GM12878 (cell line): Measurements from ENCODE around the gene POC5. TPM values are rescaled to one million over a fixed set of nuclear protein-coding genes. Genes with fewer than 3 reads are reported as not detected.

Experiments
- ATAC-seq: fragments of 200-7000 bp; cut with Tn5 transposase; 3 replicates; pipeline ENCODE4 v1.9.1; 2020; ENCODE audit warnings: mild to moderate bottlenecking, moderate library complexity
- BruUV-seq: library from RNA; stranded (reverse); fragments of 400-500 nt; replicated peaks from 2 replicates; lab custom pipeline; 2021; lab: Mats Ljungman, UMichigan
- CTCF ChIA-PET: fragments of 300-600 bp; sonication (Branson Sonifier 250); formaldehyde crosslinking; extraction: SDS; loops from one replicate; lab custom pipeline; 2021; ENCODE audit warnings: inconsistent platforms; lab: Yijun Ruan, JAX
- POLR2A ChIA-PET: fragments of 350-600 bp; formaldehyde crosslinking; extraction: SDS; loops from one replicate; lab custom pipeline; 2021; ENCODE audit warnings: inconsistent platforms; lab: Charles Lee
- RAD21 ChIA-PET: fragments of 300-600 bp; sonication (Branson Sonifier 250); formaldehyde crosslinking; loops from one replicate; lab custom pipeline; 2023; ENCODE audit warnings: antibody characterized with exemption; ENCODE audit not compliant: unreplicated experiment; lab: Charles Lee
- SMC1A ChIA-PET: fragments of 300-600 bp; sonication (Branson Sonifier 250); formaldehyde crosslinking; loops from one replicate; lab custom pipeline; 2023; ENCODE audit not compliant: unreplicated experiment, uncharacterized antibody; lab: Charles Lee
- DNase-seq: peaks from one replicate; pipeline ENCODE4 v3.0.0-alpha.2; 2011; ENCODE audit warnings: low read depth, low spot score
- FAIRE-seq: peaks from 3 replicates; lab custom pipeline; 2011; peaks lifted over from hg19 to GRCh38; lab: Jason Lieb, UNC
- H2AFZ ChIP-seq: 2 replicates; pipeline ENCODE4 v1.6.0; 2011; ENCODE audit warnings: low read depth, low read length, control low read depth; ENCODE audit not compliant: control insufficient read depth
- H3K27ac ChIP-seq: 2 replicates; pipeline ENCODE4 v1.5.1; 2011; ENCODE audit warnings: control low read depth; ENCODE audit not compliant: control insufficient read depth, insufficient read depth
- H3K27me3 ChIP-seq, 2 experiments: replicated peaks in 1 of 2; 2 replicates each; pipeline versions ENCODE4 v1.6.0 to v1.6.1; 2011; ENCODE audit warnings: low read length in 1 of 2; ENCODE audit not compliant: control insufficient read depth in 2 of 2, insufficient read depth in 2 of 2
- H3K36me3 ChIP-seq, 2 experiments: 2 replicates each; pipeline ENCODE4 v1.5.1; 2011; ENCODE audit warnings: low read length in 1 of 2; ENCODE audit not compliant: control insufficient read depth in 2 of 2, insufficient read depth in 2 of 2
- H3K4me1 ChIP-seq: 2 replicates; pipeline ENCODE4 v1.6.1; 2011; ENCODE audit warnings: mild to moderate bottlenecking, low read length, moderate library complexity, mixed read lengths; ENCODE audit not compliant: control insufficient read depth, insufficient read depth
- H3K4me2 ChIP-seq: 2 replicates; pipeline ENCODE4 v1.6.0; 2011; ENCODE audit warnings: control low read depth; ENCODE audit not compliant: control insufficient read depth, insufficient read depth
- H3K4me3 ChIP-seq: fragments of 200-600 bp; sonication (generic); 2 replicates; pipeline ENCODE4 v1.5.1; 2016
- H3K79me2 ChIP-seq: 2 replicates; pipeline ENCODE4 v1.6.0; 2011; ENCODE audit warnings: low read length; ENCODE audit not compliant: control insufficient read depth, insufficient read depth
- H3K9ac ChIP-seq: 2 replicates; pipeline ENCODE4 v1.8.0; 2011; ENCODE audit warnings: low read length, control low read depth, mixed read lengths; ENCODE audit not compliant: control insufficient read depth, insufficient read depth
- H3K9me3 ChIP-seq: replicated peaks from 3 replicates; pipeline ENCODE4 v1.5.1; 2011; ENCODE audit warnings: mild to moderate bottlenecking, low read length; ENCODE audit not compliant: control insufficient read depth, insufficient read depth
- H4K20me1 ChIP-seq: 2 replicates; pipeline ENCODE4 v1.6.0; 2011; ENCODE audit not compliant: control insufficient read depth, insufficient read depth
- BCL11A ChIP-seq: IDR thresholded peaks from 2 replicates; pipeline ENCODE4 v1.6.1; 2011; ENCODE audit warnings: low read depth, low read length
- CHD2 ChIP-seq: IDR thresholded peaks from 2 replicates; pipeline ENCODE4 v1.6.1; 2011; ENCODE audit warnings: low read depth, low read length, improper control_type of control experiment, borderline replicate concordance
- FOXK2 ChIP-seq: fragments of 450-650 bp; IDR thresholded peaks from 2 replicates; pipeline ENCODE4 v1.6.1; 2017; ENCODE audit warnings: mild to moderate bottlenecking, moderate library complexity
- IRF4 ChIP-seq: IDR thresholded peaks from 2 replicates; pipeline ENCODE4 v1.6.1; 2011; ENCODE audit warnings: low read depth, low read length
- MEF2A ChIP-seq: IDR thresholded peaks from 2 replicates; pipeline ENCODE4 v1.6.1; 2011; ENCODE audit warnings: low read depth, mild to moderate bottlenecking, low read length, moderate library complexity; ENCODE audit not compliant: insufficient read depth
- MYB ChIP-seq: fragments of 150-350 bp; IDR thresholded peaks from 2 replicates; pipeline ENCODE4 v1.6.1; 2014; ENCODE audit warnings: mild to moderate bottlenecking, low read depth, low read length, borderline replicate concordance
- NFYB ChIP-seq: IDR thresholded peaks from 2 replicates; pipeline ENCODE4 v1.6.1; 2011; ENCODE audit warnings: low read depth, mild to moderate bottlenecking, low read length, improper control_type of control experiment, moderate library complexity; ENCODE audit not compliant: insufficient read depth
- NRF1 ChIP-seq: conservative IDR thresholded peaks from 2 replicates; pipeline ENCODE4 v1.6.1; 2011; ENCODE audit warnings: mild to moderate bottlenecking, low read depth, low read length, improper control_type of control experiment
- POLR2A ChIP-seq: IDR thresholded peaks from 2 replicates; pipeline ENCODE4 v1.6.1; 2011; ENCODE audit warnings: low read depth, mild to moderate bottlenecking, low read length
- STAT3 ChIP-seq: IDR thresholded peaks from 2 replicates; pipeline ENCODE4 v1.6.1; 2011; ENCODE audit warnings: low read depth, low read length, improper control_type of control experiment
- SUZ12 ChIP-seq: fragments of 200-600 bp; sonication (generic); IDR thresholded peaks from one replicate; pipeline ENCODE4 v1.6.1; 2018; ENCODE audit warnings: antibody characterized with exemption, mild to moderate bottlenecking; ENCODE audit not compliant: unreplicated experiment
- ZNF24 ChIP-seq: fragments of 450-650 bp; IDR thresholded peaks from 2 replicates; pipeline ENCODE4 v1.6.1; 2017; ENCODE audit warnings: antibody characterized with exemption, mild to moderate bottlenecking
- ZNF622 ChIP-seq: fragments of 450-650 bp; IDR thresholded peaks from 2 replicates; pipeline ENCODE4 v1.6.1; 2017; ENCODE audit warnings: mild to moderate bottlenecking, inconsistent platforms
- WGBS: methylation state at CpG from one replicate; pipeline ENCODE4 v1.1.6; 2016; ENCODE audit warnings: low lambda C conversion rate; ENCODE audit not compliant: insufficient replicate concordance, insufficient coverage; ENCODE audit errors: missing lambda C conversion rate; 5-methylcytosine and 5-hydroxymethylcytosine counted together
- in situ Hi-C: fragments of 300-500 bp; cut with MboI; formaldehyde crosslinking; loops from 9 replicates; pipeline ENCODE4 v1.14.3; 2018; ENCODE audit warnings: mixed read lengths
- intact Hi-C: fragments of 100-400 bp; cut with micrococcal nuclease; formaldehyde crosslinking; loops from one replicate; pipeline ENCODE4 v1.14.2; 2022; ENCODE audit not compliant: unreplicated experiment
- polyA plus RNA-seq, 11 experiments: library from polyadenylated mRNA; depleted of rRNA in 4 of 11; unstranded in 6 of 11; stranded (reverse) in 5 of 11; fragments of >200 nt; fragmentation: Nextera tagmentation in 4 of 11; fragmentation: Illumina TruSeq in 1 of 11; extraction: Ambion mirVana in 4 of 11; extraction: Trizol in 1 of 11; gene quantifications; 1 replicate in 1 of 11; 2 replicates in 10 of 11; pipeline versions ENCODE4 v1.2.1 to v1.2.3, GENCODE V29; 2011 to 2016; ENCODE audit warnings: inconsistent platforms in 2 of 11, missing spikeins in 2 of 11, low read depth in 1 of 11
- total RNA-seq, 4 experiments: library from RNA; depleted of rRNA in 3 of 4; stranded (reverse); fragments of >200 nt in 3 of 4; fragmentation: Illumina TruSeq in 1 of 4; extraction: Trizol in 1 of 4; gene quantifications; 2 replicates each; pipeline versions ENCODE4 v1.2.1 to v1.2.3, GENCODE V29; 2013 to 2021
- TF ChIP-seq, protein P1 (sequence below): IDR thresholded peaks from 2 replicates; pipeline ENCODE4 v1.6.1; 2012; ENCODE audit warnings: low read length, inconsistent platforms
- TF ChIP-seq, protein P2 (sequence below): fragments of 450-650 bp; IDR thresholded peaks from 2 replicates; pipeline ENCODE4 v1.6.1; 2016; ENCODE audit warnings: mild to moderate bottlenecking
- TF ChIP-seq, protein P3 (sequence below): fragments of 450-650 bp; IDR thresholded peaks from 2 replicates; pipeline ENCODE4 v1.6.1; 2018; ENCODE audit warnings: borderline replicate concordance, mild to moderate bottlenecking; ENCODE audit not compliant: partially characterized antibody

The POC5 gene
- total and polyA plus RNA-seq, 10 of the 15 experiments (the other 5 are each of a cell fraction or from before 2014, with no cell fraction given), result 13.1 to 25.6 (median 21.8) TPM

DNA sequence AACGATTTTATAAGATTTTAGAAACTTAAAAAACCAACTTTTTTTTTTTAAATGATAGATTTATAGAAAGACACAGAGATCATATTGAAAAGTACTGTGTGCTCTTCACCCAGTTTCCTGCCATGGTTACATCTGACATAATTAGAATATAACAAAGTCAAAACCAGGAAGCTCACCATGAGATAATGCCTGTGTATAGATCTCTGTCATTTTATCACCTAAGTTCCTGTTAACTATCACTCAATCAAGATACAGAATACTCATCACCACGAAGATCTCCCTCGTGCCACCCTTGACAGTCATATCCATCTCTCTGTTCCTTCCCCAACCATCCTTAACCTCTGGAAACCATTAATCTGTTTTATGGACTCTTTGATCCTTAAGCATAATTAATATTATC, 39.1 kb downstream of the POC5 start:
- RAD21 ChIA-PET, result interaction anchor here (1.2 to 4.9 kb wide), 7 partner anchors 9 to 441 kb away, joined by 3 to 38 read pairs (median 4); partner anchors contain the start of gene ANKRD31
- intact Hi-C loops, result loop anchor here (10.0 kb wide), 1 partner anchor 633 kb away; no protein-coding TSS in a partner anchor

More for the DNA sequence above, 39.1 kb downstream of the POC5 start:
- ATAC-seq (peak; percentile 40), DNase-seq (no peak), FAIRE-seq (no peak)
- Histone ChIP-seq H3K4me3 (no peak overlapping the region), H4K20me1 (0 out of 2 replicates have a peak, but pooled peaks cover 2% of the 10 kb centered on the region), H3K9ac (no peak overlapping the region), H3K4me2 (no peak overlapping the region), H3K4me1 (no peaks in the 10 kb centered on the region), H3K27ac (no peak overlapping the region), H3K27me3 (no peaks in the 10 kb centered on the region), H3K36me3 (peaks cover 0 to 10% of the 10 kb centered on the region in 2 experiments; a peak in 2 of 4 replicates), H3K79me2 (no peaks in the 10 kb centered on the region), H3K9me3 (no peaks in the 10 kb centered on the region), H2AFZ (no peak overlapping the region)
- TF ChIP-seq NFYB (no peak), BCL11A (no peak), FOXK2 (no peak), STAT3 (no peak), ZNF24 (no peak), SUZ12 (no peak), CHD2 (no peak), NRF1 (no peak), MEF2A (no peak), IRF4 (no peak), MYB (no peak), POLR2A (no peak), ZNF622 (no peak)
- TF ChIP-seq, protein P1, sequence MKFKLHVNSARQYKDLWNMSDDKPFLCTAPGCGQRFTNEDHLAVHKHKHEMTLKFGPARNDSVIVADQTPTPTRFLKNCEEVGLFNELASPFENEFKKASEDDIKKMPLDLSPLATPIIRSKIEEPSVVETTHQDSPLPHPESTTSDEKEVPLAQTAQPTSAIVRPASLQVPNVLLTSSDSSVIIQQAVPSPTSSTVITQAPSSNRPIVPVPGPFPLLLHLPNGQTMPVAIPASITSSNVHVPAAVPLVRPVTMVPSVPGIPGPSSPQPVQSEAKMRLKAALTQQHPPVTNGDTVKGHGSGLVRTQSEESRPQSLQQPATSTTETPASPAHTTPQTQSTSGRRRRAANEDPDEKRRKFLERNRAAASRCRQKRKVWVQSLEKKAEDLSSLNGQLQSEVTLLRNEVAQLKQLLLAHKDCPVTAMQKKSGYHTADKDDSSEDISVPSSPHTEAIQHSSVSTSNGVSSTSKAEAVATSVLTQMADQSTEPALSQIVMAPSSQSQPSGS, result no peak
- TF ChIP-seq, protein P2, sequence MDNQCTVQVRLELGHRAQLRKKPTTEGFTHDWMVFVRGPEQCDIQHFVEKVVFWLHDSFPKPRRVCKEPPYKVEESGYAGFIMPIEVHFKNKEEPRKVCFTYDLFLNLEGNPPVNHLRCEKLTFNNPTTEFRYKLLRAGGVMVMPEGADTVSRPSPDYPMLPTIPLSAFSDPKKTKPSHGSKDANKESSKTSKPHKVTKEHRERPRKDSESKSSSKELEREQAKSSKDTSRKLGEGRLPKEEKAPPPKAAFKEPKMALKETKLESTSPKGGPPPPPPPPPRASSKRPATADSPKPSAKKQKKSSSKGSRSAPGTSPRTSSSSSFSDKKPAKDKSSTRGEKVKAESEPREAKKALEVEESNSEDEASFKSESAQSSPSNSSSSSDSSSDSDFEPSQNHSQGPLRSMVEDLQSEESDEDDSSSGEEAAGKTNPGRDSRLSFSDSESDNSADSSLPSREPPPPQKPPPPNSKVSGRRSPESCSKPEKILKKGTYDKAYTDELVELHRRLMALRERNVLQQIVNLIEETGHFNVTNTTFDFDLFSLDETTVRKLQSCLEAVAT, result no peak
- TF ChIP-seq, protein P3, sequence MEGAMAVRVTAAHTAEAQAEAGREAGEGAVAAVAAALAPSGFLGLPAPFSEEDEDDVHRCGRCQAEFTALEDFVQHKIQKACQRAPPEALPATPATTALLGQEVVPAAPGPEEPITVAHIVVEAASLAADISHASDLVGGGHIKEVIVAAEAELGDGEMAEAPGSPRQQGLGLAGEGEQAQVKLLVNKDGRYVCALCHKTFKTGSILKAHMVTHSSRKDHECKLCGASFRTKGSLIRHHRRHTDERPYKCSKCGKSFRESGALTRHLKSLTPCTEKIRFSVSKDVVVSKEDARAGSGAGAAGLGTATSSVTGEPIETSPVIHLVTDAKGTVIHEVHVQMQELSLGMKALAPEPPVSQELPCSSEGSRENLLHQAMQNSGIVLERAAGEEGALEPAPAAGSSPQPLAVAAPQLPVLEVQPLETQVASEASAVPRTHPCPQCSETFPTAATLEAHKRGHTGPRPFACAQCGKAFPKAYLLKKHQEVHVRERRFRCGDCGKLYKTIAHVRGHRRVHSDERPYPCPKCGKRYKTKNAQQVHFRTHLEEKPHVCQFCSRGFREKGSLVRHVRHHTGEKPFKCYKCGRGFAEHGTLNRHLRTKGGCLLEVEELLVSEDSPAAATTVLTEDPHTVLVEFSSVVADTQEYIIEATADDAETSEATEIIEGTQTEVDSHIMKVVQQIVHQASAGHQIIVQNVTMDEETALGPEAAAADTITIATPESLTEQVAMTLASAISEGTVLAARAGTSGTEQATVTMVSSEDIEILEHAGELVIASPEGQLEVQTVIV, result no peak
- no TSS peak for BruUV-seq
- POLR2A ChIA-PET, result interaction anchor here (1.0 kb wide), 1 partner anchor 447 kb away, joined by 3 read pairs; no protein-coding TSS in a partner anchor
- CTCF ChIA-PET, result interaction anchor here (0.7 to 6.0 kb wide), 6 partner anchors 9 to 441 kb away, joined by 3 to 64 read pairs (median 3); partner anchors contain the start of gene ANKRD31
- WGBS, result 97% methylated on average over 3 of the region's 3 CpGs
- SMC1A ChIA-PET, result interaction anchor here (0.6 to 4.4 kb wide), 8 partner anchors 8 to 441 kb away, joined by 3 to 53 read pairs (median 6); partner anchors contain the start of genes ANKRD31 and HMGCR
- in situ Hi-C loops, result no loop called here
